Measurements from ENCODE around the gene TPO. TPM values are rescaled to one million over a fixed set of nuclear protein-coding genes. Genes with fewer than 3 reads are reported as not detected.

TPO gene
- polyA plus RNA-seq, 3 donors, result not detected

DNA sequence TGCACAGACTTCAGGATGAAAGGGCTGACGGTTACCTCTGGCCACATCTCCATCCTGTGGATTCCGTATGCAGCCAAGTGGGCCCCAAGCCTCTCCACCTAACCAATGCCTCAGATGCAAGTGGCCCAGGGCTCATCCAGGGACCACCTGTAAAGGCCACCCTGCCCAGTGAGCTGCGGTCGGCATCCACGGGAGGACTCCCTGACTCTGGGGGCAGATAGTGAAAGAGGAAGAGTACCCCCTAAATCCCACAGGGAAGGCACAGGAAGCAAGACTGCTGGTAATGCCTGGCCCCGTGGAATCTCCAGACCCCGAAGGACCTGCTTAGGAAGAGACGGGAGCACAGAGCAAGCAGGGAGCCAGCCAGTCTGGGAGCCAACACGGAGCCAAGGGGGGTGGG lies 11.2 kb upstream of the TPO start:
- Histone ChIP-seq H3K4me1 (ENCODE audit: control insufficient read depth in 1 of 2, insufficient read depth in 2 of 2, low read length in 2 of 2) (peaks cover 0 to 10% of the 10 kb centered on the region in 2 donors), H3K79me2 (ENCODE audit: insufficient read depth, low read length) (no peaks in the 10 kb centered on the region), H3K4me3 (replicated peaks in 1 of 3; ENCODE audit: low read depth in 2 of 3, low read length in 3 of 3) (no peak overlapping the region), H3K27me3 (ENCODE audit: control insufficient read depth in 2 of 2, insufficient read depth in 2 of 2, low read length in 2 of 2) (no peaks in the 10 kb centered on the region), H4K20me1 (ENCODE audit: insufficient read depth, low read length) (no peaks in the 10 kb centered on the region), H3K9ac (ENCODE audit: insufficient read depth, low read length, poor library complexity, severe bottlenecking) (no peak overlapping the region), H3K4me2 (replicated peaks; ENCODE audit: extremely low read depth, low read length, poor library complexity, severe bottlenecking) (no peak overlapping the region), H3K27ac (ENCODE audit: low read depth in 1 of 2, low read length in 2 of 2) (no peak overlapping the region), H2AFZ (ENCODE audit: insufficient read depth, low read depth, low read length, poor library complexity, severe bottlenecking) (no peak overlapping the region), H3K36me3 (replicated peaks in 1 of 2; ENCODE audit: control insufficient read depth in 1 of 2, insufficient read depth in 2 of 2, low read length in 2 of 2) (no peaks in the 10 kb centered on the region), H3K9me3 (replicated peaks in 1 of 2; ENCODE audit: control insufficient read depth in 1 of 2, insufficient read depth in 1 of 2, low read length in 2 of 2) (peaks cover 0 to 12% of the 10 kb centered on the region in 2 donors)
- intact Hi-C loops (cut with micrococcal nuclease), result no loop called here
- Mint-ChIP-seq H3K27ac (no peak overlapping the region), H3K4me3 (no peak overlapping the region), H3K36me3 (no peaks in the 10 kb centered on the region), H3K27me3 (ENCODE audit: low read depth in 3 of 3) (peaks cover 12 to 19% (median 15%) of the 10 kb centered on the region in 3 donors), H3K9me3 (peaks cover 3 to 23% (median 7%) of the 10 kb centered on the region in 7 donors), H3K4me1 (peaks cover 24% of the 10 kb centered on the region)
- no peak for DNase-seq
- 90% methylated on average over 6 of the region's 9 CpGs for WGBS (ENCODE audit: insufficient coverage)
- TF ChIP-seq, protein P1, sequence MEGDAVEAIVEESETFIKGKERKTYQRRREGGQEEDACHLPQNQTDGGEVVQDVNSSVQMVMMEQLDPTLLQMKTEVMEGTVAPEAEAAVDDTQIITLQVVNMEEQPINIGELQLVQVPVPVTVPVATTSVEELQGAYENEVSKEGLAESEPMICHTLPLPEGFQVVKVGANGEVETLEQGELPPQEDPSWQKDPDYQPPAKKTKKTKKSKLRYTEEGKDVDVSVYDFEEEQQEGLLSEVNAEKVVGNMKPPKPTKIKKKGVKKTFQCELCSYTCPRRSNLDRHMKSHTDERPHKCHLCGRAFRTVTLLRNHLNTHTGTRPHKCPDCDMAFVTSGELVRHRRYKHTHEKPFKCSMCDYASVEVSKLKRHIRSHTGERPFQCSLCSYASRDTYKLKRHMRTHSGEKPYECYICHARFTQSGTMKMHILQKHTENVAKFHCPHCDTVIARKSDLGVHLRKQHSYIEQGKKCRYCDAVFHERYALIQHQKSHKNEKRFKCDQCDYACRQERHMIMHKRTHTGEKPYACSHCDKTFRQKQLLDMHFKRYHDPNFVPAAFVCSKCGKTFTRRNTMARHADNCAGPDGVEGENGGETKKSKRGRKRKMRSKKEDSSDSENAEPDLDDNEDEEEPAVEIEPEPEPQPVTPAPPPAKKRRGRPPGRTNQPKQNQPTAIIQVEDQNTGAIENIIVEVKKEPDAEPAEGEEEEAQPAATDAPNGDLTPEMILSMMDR (IDR thresholded peaks at IDR 0.05), result no peak

DNA sequence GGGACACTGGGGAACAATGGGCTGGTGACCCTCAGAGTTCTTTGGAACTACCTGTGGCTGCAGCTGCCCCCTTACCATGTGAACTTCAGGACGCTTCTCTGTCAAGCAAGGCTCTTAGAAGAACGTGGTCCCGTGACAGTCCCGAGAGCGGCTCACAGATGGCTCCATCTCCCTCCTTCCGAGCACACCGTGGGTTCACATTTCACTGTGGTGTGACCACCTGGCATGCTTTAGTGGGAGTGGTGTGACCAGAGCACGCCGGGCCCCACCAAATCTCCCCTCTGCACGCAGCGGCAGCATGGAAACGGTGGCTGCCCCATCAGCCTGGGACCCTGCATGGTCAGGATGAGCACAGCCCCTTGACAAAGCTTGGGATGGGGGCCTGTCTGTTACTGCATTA lies 9.7 kb upstream of the TPO start:
- no peak overlapping the region for H3K27ac Mint-ChIP-seq
- H3K36me3 ChIP-seq (replicated peaks in 1 of 2; ENCODE audit: control insufficient read depth in 1 of 2, insufficient read depth in 2 of 2, low read length in 2 of 2), result no peaks in the 10 kb centered on the region
- 98% methylated on average over 11 of the region's 12 CpGs for WGBS (ENCODE audit: insufficient coverage)
- no peaks in the 10 kb centered on the region for H4K20me1 ChIP-seq (ENCODE audit: insufficient read depth, low read length)
- peaks cover 0 to 10% of the 10 kb centered on the region in 2 donors for H3K4me1 ChIP-seq (ENCODE audit: control insufficient read depth in 1 of 2, insufficient read depth in 2 of 2, low read length in 2 of 2)
- no peaks in the 10 kb centered on the region for H3K27me3 ChIP-seq (ENCODE audit: control insufficient read depth in 2 of 2, insufficient read depth in 2 of 2, low read length in 2 of 2)
- intact Hi-C loops (cut with micrococcal nuclease), result no loop called here
- H3K36me3 Mint-ChIP-seq, result no peaks in the 10 kb centered on the region
- TF ChIP-seq, protein P1 (IDR thresholded peaks at IDR 0.05), result no peak
- H3K9ac ChIP-seq (ENCODE audit: insufficient read depth, low read length, poor library complexity, severe bottlenecking), result no peak overlapping the region
- peaks cover 3 to 23% (median 5%) of the 10 kb centered on the region in 7 donors for H3K9me3 Mint-ChIP-seq
- no peak overlapping the region for H3K4me2 ChIP-seq (replicated peaks; ENCODE audit: extremely low read depth, low read length, poor library complexity, severe bottlenecking)
- H3K9me3 ChIP-seq (replicated peaks in 1 of 2; ENCODE audit: control insufficient read depth in 1 of 2, insufficient read depth in 1 of 2, low read length in 2 of 2), result peaks cover 0 to 12% of the 10 kb centered on the region in 2 donors
- no peak overlapping the region for H3K4me3 Mint-ChIP-seq
- peaks cover 24% of the 10 kb centered on the region for H3K4me1 Mint-ChIP-seq
- no peak overlapping the region for H2AFZ ChIP-seq (ENCODE audit: insufficient read depth, low read depth, low read length, poor library complexity, severe bottlenecking)
- no peaks in the 10 kb centered on the region for H3K79me2 ChIP-seq (ENCODE audit: insufficient read depth, low read length)
- no peak overlapping the region for H3K27ac ChIP-seq (ENCODE audit: low read depth in 1 of 2, low read length in 2 of 2)
- DNase-seq, result no peak
- peaks cover 15 to 18% (median 15%) of the 10 kb centered on the region in 3 donors for H3K27me3 Mint-ChIP-seq (ENCODE audit: low read depth in 3 of 3)
- no peak overlapping the region for H3K4me3 ChIP-seq (replicated peaks in 1 of 3; ENCODE audit: low read depth in 2 of 3, low read length in 3 of 3)

Measured in CD14-positive monocyte (primary cell).